OCI-LY7 (cell line): ENCODE results near the gene TANC1. TPM values are rescaled to one million over a fixed set of nuclear protein-coding genes. Genes with fewer than 3 reads are reported as not detected.

Experiments used
- Bru-seq: library from RNA; stranded (reverse); fragments of 400-500 nt; gene quantifications from one replicate; lab custom pipeline; 2021; lab: Mats Ljungman, UMichigan
- BruChase-seq, 2 experiments: library from RNA; stranded (reverse); fragments of 400-500 nt; gene quantifications; one replicate each; lab custom pipeline; 2021; lab: Mats Ljungman, UMichigan
- BruUV-seq: library from RNA; stranded (reverse); fragments of 400-500 nt; replicated peaks from 2 replicates; lab custom pipeline; 2021; lab: Mats Ljungman, UMichigan
- CTCF ChIA-PET: fragments of 300-600 bp; sonication (Branson Sonifier 250); formaldehyde crosslinking; loops from one replicate; lab custom pipeline; 2022; ENCODE audit warnings: antibody characterized with exemption; ENCODE audit not compliant: unreplicated experiment; lab: Charles Lee
- POLR2A ChIA-PET: fragments of 300-600 bp; sonication (Branson Sonifier 250); formaldehyde crosslinking; loops from one replicate; lab custom pipeline; 2022; ENCODE audit warnings: antibody characterized with exemption; lab: Charles Lee
- DNase-seq: peaks from one replicate; pipeline ENCODE4 v3.0.0-alpha.2; 2015; ENCODE audit warnings: low spot score
- H2AFZ ChIP-seq: fragments of 200-600 bp; sonication (generic), shearing (Covaris generic); 2 replicates; pipeline ENCODE4 v1.6.1; 2014; ENCODE audit warnings: mild to moderate bottlenecking, antibody characterized with exemption, low read length, moderate library complexity
- H3K27ac ChIP-seq: fragments of 200-600 bp; sonication (generic); 2 replicates; pipeline ENCODE4 v1.5.1; 2014; ENCODE audit warnings: mixed run types, low read depth, mild to moderate bottlenecking, moderate library complexity, low read length, inconsistent platforms; ENCODE audit not compliant: poor library complexity, severe bottlenecking
- H3K36me3 ChIP-seq: fragments of 200-600 bp; sonication (generic); 2 replicates; pipeline ENCODE4 v1.6.1; 2014; ENCODE audit warnings: mild to moderate bottlenecking, antibody characterized with exemption, low read length, moderate library complexity, mixed read lengths; ENCODE audit not compliant: insufficient read depth
- H3K4me1 ChIP-seq: fragments of 200-600 bp; sonication (generic); 2 replicates; pipeline ENCODE4 v1.5.1; 2014; ENCODE audit warnings: mild to moderate bottlenecking, low read length; ENCODE audit not compliant: insufficient read depth, poor library complexity, severe bottlenecking
- H3K4me2 ChIP-seq: fragments of 200-600 bp; sonication (generic); 2 replicates; pipeline ENCODE4 v1.6.1; 2014; ENCODE audit warnings: mild to moderate bottlenecking, low read length
- H3K4me3 ChIP-seq: fragments of 200-600 bp; sonication (generic); 2 replicates; pipeline ENCODE4 v1.5.1; 2014; ENCODE audit warnings: mild to moderate bottlenecking, low read depth, low read length; ENCODE audit not compliant: poor library complexity, severe bottlenecking
- H3K79me2 ChIP-seq: fragments of 200-600 bp; sonication (generic); 2 replicates; pipeline ENCODE4 v1.6.1; 2016; ENCODE audit warnings: low read depth, mild to moderate bottlenecking, low read length, moderate library complexity, mixed read lengths; ENCODE audit not compliant: insufficient read depth
- H3K9me2 ChIP-seq: fragments of 200-600 bp; sonication (generic); 2 replicates; pipeline ENCODE4 v1.6.1; 2016; ENCODE audit warnings: mild to moderate bottlenecking, low read length, mixed read lengths; ENCODE audit not compliant: insufficient read depth
- H3K9me3 ChIP-seq: fragments of 200-600 bp; sonication (generic); 2 replicates; pipeline ENCODE4 v1.6.1; 2014; ENCODE audit warnings: mild to moderate bottlenecking, mixed run types, low read length, mixed read lengths
- H4K20me1 ChIP-seq: fragments of 200-600 bp; sonication (generic); 2 replicates; pipeline ENCODE4 v1.6.1; 2014; ENCODE audit warnings: mild to moderate bottlenecking, antibody characterized with exemption, low read length, moderate library complexity, mixed read lengths; ENCODE audit not compliant: insufficient read depth
- CTCF ChIP-seq: fragments of 200-600 bp; sonication (generic); conservative IDR thresholded peaks from 2 replicates; pipeline ENCODE4 v1.5.1; 2014; ENCODE audit warnings: mild to moderate bottlenecking, antibody characterized with exemption, low read length, moderate library complexity, mixed read lengths
- EZH2phosphoT487 ChIP-seq: fragments of 200-600 bp; sonication (generic); IDR thresholded peaks from 2 replicates; pipeline ENCODE4 v1.6.1; 2018; ENCODE audit warnings: low read depth, borderline replicate concordance, mild to moderate bottlenecking, mixed run types, antibody characterized with exemption, low read length, moderate library complexity, mixed read lengths
- intact Hi-C: fragments of 100-400 bp; cut with micrococcal nuclease; formaldehyde crosslinking; loops from one replicate; pipeline ENCODE4 v1.10.0; 2022; ENCODE audit not compliant: unreplicated experiment
- long read RNA-seq: library from polyadenylated mRNA; stranded (forward); transcript quantifications from one replicate; pipeline ENCODE4 v2.0.0, GENCODE V29; 2022
- total RNA-seq, 2 experiments: library from RNA; depleted of rRNA in 1 of 2; stranded (reverse); fragments of >200 nt in 1 of 2; shearing (Covaris generic) in 1 of 2; gene quantifications; 2 replicates each; pipeline ENCODE4 v1.2.3, GENCODE V29; 2014 to 2022

The TANC1 gene
- total RNA-seq (2014; rRNA removed; shearing (Covaris generic)): not detected in 2 replicates
- total RNA-seq (2022): 0.04 TPM in 1 of 2 replicates, not detected in the other
- percentile 7 among the genes with signal in this experiment for Bru-seq, nascent RNA
- percentile 2 among the genes with signal in this experiment for BruChase-seq, experiment 1, labeled RNA remaining after a 6-hour chase
- BruChase-seq, experiment 2, labeled RNA remaining after a 2-hour chase: percentile 8 among the genes with signal in this experiment
- long read RNA-seq: 0 reads

DNA sequence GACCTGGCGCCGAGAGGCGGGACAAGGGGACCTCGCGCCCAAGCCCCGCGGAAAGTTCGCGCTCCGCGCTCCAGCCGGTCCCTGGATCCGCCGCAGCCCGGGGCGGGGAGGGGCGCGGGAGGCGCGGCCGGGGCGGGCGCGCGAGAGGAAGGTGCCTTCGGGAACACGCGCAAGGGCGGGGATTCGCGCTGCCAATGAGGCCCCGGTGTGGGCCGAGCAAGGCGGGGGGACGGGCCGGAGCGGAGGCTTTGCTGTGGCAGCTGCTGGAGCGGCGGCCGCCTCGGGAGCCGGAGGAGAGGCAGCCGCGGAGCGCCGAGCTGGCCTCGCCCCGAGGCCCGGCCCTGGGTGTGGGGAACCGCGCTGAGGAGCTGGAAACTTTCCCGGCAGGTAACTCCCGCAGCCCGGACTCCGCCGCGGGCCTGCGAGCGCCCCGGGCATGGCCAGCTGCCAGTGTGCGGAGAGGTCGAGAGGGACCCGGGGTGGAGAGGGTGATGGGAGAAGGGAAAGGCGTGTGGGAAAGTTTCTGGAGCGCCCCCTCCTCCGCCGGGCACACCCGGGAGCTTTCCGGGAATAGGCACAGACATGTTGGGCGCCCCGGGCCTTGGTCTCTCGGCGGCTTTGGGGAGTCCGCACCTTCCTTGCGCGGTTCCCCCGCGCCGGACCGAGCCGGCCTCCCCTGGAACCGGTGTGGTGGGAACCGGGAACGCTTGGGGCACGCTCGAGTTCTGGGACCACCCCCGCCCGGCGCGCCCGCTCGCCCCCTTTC is at the start of gene TANC1:
TSS of gene TANC1 (plus strand) at position 245 of the 766 bp plus-strand sequence. CDS start 97,271 bp downstream, outside the sequence.
- Histone ChIP-seq H3K9me3 (no peaks in the 10 kb centered on the region), H3K27ac (no peak within 1 kb of the TSS), H3K4me2 (no peak within 1 kb of the TSS), H3K79me2 (no peaks in the 10 kb centered on the region), H3K4me3 (no peak within 1 kb of the TSS), H4K20me1 (no peaks in the 10 kb centered on the region), H3K9me2 (no peaks in the 10 kb centered on the region), H2AFZ (no peak within 1 kb of the TSS), H3K4me1 (no peaks in the 10 kb centered on the region), H3K36me3 (no peaks in the 10 kb centered on the region)
- ChIA-PET POLR2A (no interaction called here), CTCF (no interaction called here)
- TF ChIP-seq CTCF (no peak), EZH2phosphoT487 (no peak)
- intact Hi-C loops: no loop called here
- DNase-seq: no peak
- BruUV-seq: no TSS peak

- H3K4me3 ChIP-seq: no peak overlapping the region
- H2AFZ ChIP-seq: no peak overlapping the region
- intact Hi-C loops: no loop called here
- DNase-seq: no peak
- H3K9me3 ChIP-seq: no peaks in the 10 kb centered on the region
- TF ChIP-seq EZH2phosphoT487: no peak
- TF ChIP-seq CTCF: no peak
- no peak overlapping the region for H3K4me2 ChIP-seq
- H3K36me3 ChIP-seq: no peaks in the 10 kb centered on the region
- no peaks in the 10 kb centered on the region for H3K9me2 ChIP-seq
- no peaks in the 10 kb centered on the region for H4K20me1 ChIP-seq
- BruUV-seq: no TSS peak
- no peaks in the 10 kb centered on the region for H3K79me2 ChIP-seq
- no peak overlapping the region for H3K27ac ChIP-seq
- H3K4me1 ChIP-seq: no peaks in the 10 kb centered on the region
- POLR2A ChIA-PET: interaction anchor here (0.5 to 0.6 kb wide), 2 partner anchors 215 to 341 kb away, joined by 4 read pairs; no protein-coding TSS in a partner anchor
- CTCF ChIA-PET: no interaction called here
These were observed 46.6 kb upstream of the TANC1 start for GRCh38 chr2:158921599-158922408.
